Muscle layer of colon (tissue), 2 donors: Measurements from ENCODE around the gene FBLN1.

Experiments
- H3K27ac ChIP-seq: one replicate; pipeline ENCODE4 v1.7.0; 2013; ENCODE audit warnings: low read depth, mild to moderate bottlenecking, low read length, moderate library complexity
- H3K27me3 ChIP-seq, 2 donors: one replicate each; pipeline ENCODE4 v1.7.0; 2013; ENCODE audit warnings: low read length in 2 of 2, mild to moderate bottlenecking in 2 of 2; ENCODE audit not compliant: insufficient read depth in 2 of 2, control insufficient read depth in 1 of 2
- H3K36me3 ChIP-seq: one replicate; pipeline ENCODE4 v1.7.0; 2013; ENCODE audit warnings: mild to moderate bottlenecking, low read length; ENCODE audit not compliant: insufficient read depth
- H3K4me1 ChIP-seq: one replicate; pipeline ENCODE4 v1.7.0; 2013; ENCODE audit warnings: mild to moderate bottlenecking, low read length; ENCODE audit not compliant: insufficient read depth
- H3K4me3 ChIP-seq, 2 donors: one replicate each; pipeline ENCODE4 v1.7.0; 2013; ENCODE audit warnings: low read length in 2 of 2, low read depth in 1 of 2, mild to moderate bottlenecking in 1 of 2, moderate library complexity in 1 of 2
- H3K9ac ChIP-seq: one replicate; pipeline ENCODE4 v1.7.0; 2013; ENCODE audit warnings: low read length
- H3K9me3 ChIP-seq: one replicate; pipeline ENCODE4 v1.7.0; 2013; ENCODE audit warnings: mild to moderate bottlenecking, low read length
- donor health status: abdominal sarcoma.
- donor health status: Adenocarcinoma of cecum.

Gene FBLN1

GRCh38 chr22:45522462-45522861, 19.8 kb downstream of the FBLN1 start:
- no peak overlapping the region for H3K4me3 ChIP-seq
- no peaks in the 10 kb centered on the region for H3K4me1 ChIP-seq
- H3K36me3 ChIP-seq, result peaks cover 15% of the 10 kb centered on the region
- H3K27ac ChIP-seq, result no peak overlapping the region
- no peaks in the 10 kb centered on the region for H3K9me3 ChIP-seq
- no peaks in the 10 kb centered on the region for H3K27me3 ChIP-seq
- H3K9ac ChIP-seq, result no peak overlapping the region

DNA sequence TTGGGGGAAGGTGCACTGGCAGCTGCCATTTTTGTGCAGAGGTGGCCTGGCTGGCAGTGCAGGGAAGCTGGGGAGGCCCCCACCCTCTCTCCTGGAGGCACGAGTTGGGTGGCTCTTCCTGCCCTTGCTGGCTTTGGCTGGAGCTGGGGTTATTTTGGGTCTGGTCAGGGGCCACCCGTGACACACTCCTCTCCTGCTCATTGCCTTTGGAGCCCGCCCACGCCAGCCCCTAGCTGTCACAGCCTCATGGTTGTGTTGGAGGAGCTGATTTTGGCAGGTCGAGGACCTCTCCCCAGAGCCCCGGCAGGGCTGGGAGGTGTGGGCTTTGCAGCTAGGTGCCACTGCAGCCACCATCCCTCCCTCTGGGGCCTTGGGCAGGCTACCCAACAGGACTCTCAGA, 21.5 kb downstream of the FBLN1 start:
- H3K9me3 ChIP-seq, result no peaks in the 10 kb centered on the region
- peaks cover 15% of the 10 kb centered on the region for H3K36me3 ChIP-seq
- H3K4me1 ChIP-seq, result no peaks in the 10 kb centered on the region
- H3K4me3 ChIP-seq, result no peak overlapping the region
- H3K9ac ChIP-seq, result no peak overlapping the region
- no peaks in the 10 kb centered on the region for H3K27me3 ChIP-seq
- H3K27ac ChIP-seq, result no peak overlapping the region

DNA sequence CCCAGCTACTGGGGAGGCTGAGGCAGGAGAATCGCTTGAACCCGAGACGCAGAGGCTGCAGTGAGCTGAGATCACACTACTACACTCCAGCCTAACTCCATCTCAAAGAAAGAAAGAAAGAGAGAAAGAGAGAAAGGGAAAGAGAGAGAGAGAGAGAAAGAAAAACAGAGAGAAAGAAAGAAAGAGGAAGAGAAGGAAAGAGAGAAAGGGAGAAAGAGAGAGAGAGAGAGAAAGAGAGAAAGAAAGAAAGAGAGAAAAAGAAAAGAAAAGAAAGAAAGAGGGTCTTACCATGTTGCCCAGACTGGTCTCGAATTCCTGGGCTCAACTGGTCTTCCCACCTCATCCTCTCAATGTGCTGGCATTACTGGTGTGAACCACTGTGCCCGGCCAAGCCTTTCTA, 22.3 kb downstream of the FBLN1 start:
- Histone ChIP-seq H3K4me3 (no peak overlapping the region), H3K9ac (no peak overlapping the region), H3K27me3 (no peaks in the 10 kb centered on the region), H3K4me1 (no peaks in the 10 kb centered on the region), H3K27ac (no peak overlapping the region), H3K9me3 (no peaks in the 10 kb centered on the region), H3K36me3 (peaks cover 15% of the 10 kb centered on the region)

DNA sequence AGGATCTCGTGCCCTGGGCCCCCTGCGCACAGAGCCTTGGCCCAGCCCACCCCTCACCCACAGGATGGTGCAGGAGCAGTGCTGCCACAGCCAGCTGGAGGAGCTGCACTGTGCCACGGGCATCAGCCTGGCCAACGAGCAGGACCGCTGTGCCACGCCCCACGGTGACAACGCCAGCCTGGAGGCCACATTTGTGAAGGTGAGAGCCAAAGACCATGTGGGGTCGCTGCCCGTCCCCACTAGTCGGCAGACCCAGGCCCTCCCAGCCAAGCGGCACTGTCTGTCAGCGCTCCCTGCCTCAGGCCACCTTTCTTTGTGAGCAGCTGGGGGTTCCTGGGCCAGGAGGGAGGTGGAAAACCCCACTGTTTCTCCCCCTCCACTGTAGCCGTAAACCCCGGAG, 22.8 kb downstream of the FBLN1 start:
- H3K36me3 ChIP-seq, result peaks cover 15% of the 10 kb centered on the region
- H3K9me3 ChIP-seq, result no peaks in the 10 kb centered on the region
- no peaks in the 10 kb centered on the region for H3K4me1 ChIP-seq
- no peaks in the 10 kb centered on the region for H3K27me3 ChIP-seq
- no peak overlapping the region for H3K27ac ChIP-seq
- H3K9ac ChIP-seq, result no peak overlapping the region
- no peak overlapping the region for H3K4me3 ChIP-seq

GRCh38 chr22:45526281-45526680, 23.6 kb downstream of the FBLN1 start:
- no peak overlapping the region for H3K4me3 ChIP-seq
- no peaks in the 10 kb centered on the region for H3K27me3 ChIP-seq
- no peaks in the 10 kb centered on the region for H3K9me3 ChIP-seq
- H3K9ac ChIP-seq, result no peak overlapping the region
- no peaks in the 10 kb centered on the region for H3K4me1 ChIP-seq
- peaks cover 13% of the 10 kb centered on the region for H3K36me3 ChIP-seq
- no peak overlapping the region for H3K27ac ChIP-seq

DNA sequence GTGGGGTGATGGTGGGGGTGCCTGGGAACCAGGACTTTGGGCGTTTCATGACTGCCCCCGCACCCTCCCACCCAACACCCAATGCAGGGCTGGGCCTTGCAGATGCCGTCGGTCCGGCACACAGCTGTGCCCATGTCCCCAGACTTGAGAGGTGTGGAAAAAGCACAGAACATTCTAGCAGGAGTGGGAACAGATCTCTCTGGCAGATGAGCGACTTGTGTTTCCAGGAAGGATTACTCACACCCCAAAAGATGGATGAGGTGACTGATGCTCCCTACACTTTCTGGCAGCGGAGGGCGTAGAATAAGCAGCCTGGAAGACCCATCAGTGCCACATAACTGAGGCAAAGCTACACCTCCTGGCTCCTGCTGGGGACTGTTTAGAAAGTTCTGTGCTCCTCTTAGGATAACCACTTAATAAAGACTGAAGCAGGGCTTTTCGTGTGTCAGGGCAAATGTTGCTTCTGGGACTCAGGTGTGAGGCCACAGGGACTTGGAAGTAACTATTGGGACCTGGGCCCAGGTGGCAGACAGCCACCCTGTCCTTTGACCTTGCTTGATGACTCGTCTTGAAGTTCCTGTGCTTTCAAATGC, 24.2 kb downstream of the FBLN1 start:
- Histone ChIP-seq H3K9ac (no peak overlapping the region), H3K27me3 (no peaks in the 10 kb centered on the region), H3K36me3 (peaks cover 8% of the 10 kb centered on the region), H3K4me1 (peaks cover 3% of the 10 kb centered on the region), H3K27ac (no peak overlapping the region), H3K4me3 (no peak overlapping the region), H3K9me3 (no peaks in the 10 kb centered on the region)

GRCh38 chr22:45527456-45527855, 24.8 kb downstream of the FBLN1 start:
- no peak overlapping the region for H3K9ac ChIP-seq
- peaks cover 5% of the 10 kb centered on the region for H3K36me3 ChIP-seq
- H3K9me3 ChIP-seq, result no peaks in the 10 kb centered on the region
- H3K4me3 ChIP-seq, result no peak overlapping the region
- no peak overlapping the region for H3K27ac ChIP-seq
- H3K27me3 ChIP-seq, result no peaks in the 10 kb centered on the region
- H3K4me1 ChIP-seq, result peaks cover 6% of the 10 kb centered on the region

- Histone ChIP-seq H3K9me3 (no peaks in the 10 kb centered on the region), H3K4me3 (no peak overlapping the region), H3K9ac (no peak overlapping the region), H3K27me3 (no peaks in the 10 kb centered on the region), H3K36me3 (no peaks in the 10 kb centered on the region), H3K4me1 (peaks cover 7% of the 10 kb centered on the region), H3K27ac (no peak overlapping the region)
Observed at GRCh38 chr22:45528046-45528445, 25.4 kb downstream of the FBLN1 start.

DNA sequence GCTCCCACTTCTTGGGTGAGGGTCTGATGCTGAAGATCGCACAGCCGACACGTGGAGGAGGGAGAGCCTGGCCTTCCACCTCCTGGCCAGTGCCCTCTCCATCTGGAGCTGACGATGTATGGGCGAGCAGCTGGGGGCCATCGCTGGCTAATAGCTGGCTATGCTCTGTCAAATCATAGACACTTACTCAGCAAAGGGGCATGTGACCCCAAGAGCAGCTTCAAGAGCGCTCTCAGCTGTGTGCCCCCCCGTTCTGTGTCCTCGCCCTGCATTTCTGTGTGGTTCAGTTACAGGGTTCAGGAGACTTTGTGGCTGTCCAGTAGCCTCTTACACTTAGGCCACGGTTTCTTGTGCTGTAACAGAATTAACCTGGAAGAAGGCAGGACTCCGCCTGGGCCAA, 26.4 kb downstream of the FBLN1 start:
- Histone ChIP-seq H3K9me3 (no peaks in the 10 kb centered on the region), H3K27me3 (no peaks in the 10 kb centered on the region), H3K27ac (no peak overlapping the region), H3K36me3 (no peaks in the 10 kb centered on the region), H3K4me3 (no peak overlapping the region), H3K4me1 (peaks cover 18% of the 10 kb centered on the region), H3K9ac (no peak overlapping the region)

DNA sequence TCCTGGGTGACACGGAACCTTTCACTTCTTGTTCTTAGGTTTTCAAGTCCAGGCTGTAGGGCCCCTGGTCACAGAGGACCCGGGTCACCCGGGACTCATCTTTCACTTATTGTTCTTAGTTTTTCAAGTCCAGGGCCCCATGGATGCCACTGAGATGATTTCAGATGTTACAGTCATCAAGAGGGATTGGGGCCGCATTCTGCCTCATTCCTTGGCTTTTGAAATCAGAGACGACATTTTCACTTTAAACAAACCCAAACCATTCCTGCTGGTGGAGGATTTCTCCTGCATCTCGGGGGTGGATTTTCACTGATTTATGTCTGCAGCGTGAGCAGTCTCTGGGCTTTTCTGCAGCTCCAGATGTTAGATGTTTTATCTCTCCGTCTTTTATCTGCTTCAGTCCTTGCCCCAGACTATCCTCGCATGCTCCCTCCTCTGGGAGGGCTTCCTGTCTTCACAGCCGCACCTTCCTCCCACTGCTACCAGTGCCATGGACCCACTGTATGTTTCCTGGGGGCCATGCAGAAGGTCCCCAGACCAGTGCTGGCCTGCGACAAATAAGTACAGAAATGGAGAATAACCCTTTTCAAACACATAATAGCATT, 27.4 kb downstream of the FBLN1 start:
- no peak overlapping the region for H3K9ac ChIP-seq
- no peaks in the 10 kb centered on the region for H3K9me3 ChIP-seq
- H3K4me3 ChIP-seq, result no peak overlapping the region
- H3K4me1 ChIP-seq, result peaks cover 27% of the 10 kb centered on the region
- H3K36me3 ChIP-seq, result no peaks in the 10 kb centered on the region
- H3K27ac ChIP-seq, result no peak overlapping the region
- no peaks in the 10 kb centered on the region for H3K27me3 ChIP-seq

DNA sequence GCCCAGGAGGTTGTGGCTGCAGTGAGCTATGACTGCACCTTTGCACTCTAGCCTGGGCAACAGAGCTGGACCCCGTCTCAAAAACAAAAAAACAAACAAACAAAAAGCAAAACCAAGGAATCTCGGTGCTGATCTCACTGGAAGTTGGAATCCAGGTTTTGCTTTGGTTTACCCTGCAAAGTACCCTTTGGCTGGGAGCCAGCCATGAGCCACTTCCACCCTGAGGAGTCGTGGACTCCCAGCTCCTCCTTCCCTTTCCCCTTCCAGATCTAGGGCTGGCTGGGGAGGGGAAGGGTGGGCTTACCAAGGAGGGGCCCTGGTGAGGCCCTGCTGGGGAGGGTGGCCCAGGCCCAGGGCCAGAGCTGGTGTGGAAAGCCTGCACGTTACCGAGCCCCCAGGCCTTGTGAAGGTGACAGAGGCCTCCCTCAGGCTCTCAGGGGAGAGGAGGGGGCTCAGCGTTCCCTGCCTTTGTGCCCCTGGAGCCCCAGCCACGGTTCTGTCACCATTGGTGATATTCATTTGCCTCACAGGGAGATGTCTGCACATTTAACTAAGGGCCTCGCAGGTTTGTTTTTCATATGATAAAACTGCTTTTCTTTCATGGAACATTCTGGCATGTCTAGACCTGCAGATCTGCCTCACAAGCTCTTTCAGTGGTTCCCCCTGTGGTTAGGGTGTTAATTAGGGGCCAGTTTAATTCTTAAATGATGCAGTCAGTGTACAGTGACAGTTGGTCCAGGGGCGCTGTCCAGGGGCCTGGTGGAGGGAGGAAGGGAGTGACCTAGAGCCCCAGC, 29.0 kb downstream of the FBLN1 start:
- no peaks in the 10 kb centered on the region for H3K36me3 ChIP-seq
- H3K27ac ChIP-seq, result no peak overlapping the region

More for the DNA sequence above, 29.0 kb downstream of the FBLN1 start:
- H3K9ac ChIP-seq, result no peak overlapping the region
- no peaks in the 10 kb centered on the region for H3K9me3 ChIP-seq
- no peaks in the 10 kb centered on the region for H3K27me3 ChIP-seq
- H3K4me1 ChIP-seq, result peaks cover 33% of the 10 kb centered on the region
- H3K4me3 ChIP-seq, result no peak overlapping the region
